ENCODE data around the gene MICAL3. TPM values are rescaled to one million over a fixed set of nuclear protein-coding genes. Genes with fewer than 3 reads are reported as not detected.

Gene MICAL3
- polyA plus RNA-seq, 3 donors, result 24.8 to 29.0 (median 27.6) TPM

- DNase-seq (ENCODE audit: low read depth in 3 of 3, low spot score in 2 of 3), result no peak
Observed at GRCh38 chr22:17955590-17956379, 68.6 kb downstream of the MICAL3 start.

- no peak for DNase-seq (ENCODE audit: low read depth in 3 of 3, low spot score in 2 of 3)
Observed at GRCh38 chr22:17954860-17955587, 69.3 kb downstream of the MICAL3 start.

- DNase-seq (ENCODE audit: low read depth in 3 of 3, low spot score in 2 of 3), result no peak
Observed at GRCh38 chr22:17954200-17954859, 70.0 kb downstream of the MICAL3 start.

GRCh38 chr22:17953147-17953546, 71.2 kb downstream of the MICAL3 start:
- DNase-seq (ENCODE audit: low read depth in 3 of 3, low spot score in 2 of 3), result no peak

- no peak for DNase-seq (ENCODE audit: low read depth in 3 of 3, low spot score in 2 of 3)
Observed at GRCh38 chr22:17952273-17952801, 72.0 kb downstream of the MICAL3 start.

GRCh38 chr22:17951315-17951714, 73.0 kb downstream of the MICAL3 start:
- DNase-seq (ENCODE audit: low read depth in 3 of 3, low spot score in 2 of 3), result no peak

GRCh38 chr22:17950651-17951214, 73.6 kb downstream of the MICAL3 start:
- no peak for DNase-seq (ENCODE audit: low read depth in 3 of 3, low spot score in 2 of 3)

GRCh38 chr22:17949642-17950473, 74.5 kb downstream of the MICAL3 start:
- DNase-seq (ENCODE audit: low read depth in 3 of 3, low spot score in 2 of 3), result no peak

- DNase-seq (ENCODE audit: low read depth in 3 of 3, low spot score in 2 of 3), result no peak
Observed at GRCh38 chr22:17948101-17948500, 76.3 kb downstream of the MICAL3 start.

GRCh38 chr22:17946662-17947367, 77.5 kb downstream of the MICAL3 start:
- no peak for DNase-seq (ENCODE audit: low read depth in 3 of 3, low spot score in 2 of 3)

GRCh38 chr22:17945888-17946648, 78.3 kb downstream of the MICAL3 start:
- no peak for DNase-seq (ENCODE audit: low read depth in 3 of 3, low spot score in 2 of 3)

GRCh38 chr22:17945156-17945887, 79.0 kb downstream of the MICAL3 start:
- no peak for DNase-seq (ENCODE audit: low read depth in 3 of 3, low spot score in 2 of 3)

- DNase-seq (ENCODE audit: low read depth in 3 of 3, low spot score in 2 of 3), result no peak
Observed at GRCh38 chr22:17944256-17944655, 80.1 kb downstream of the MICAL3 start.

GRCh38 chr22:17943533-17944249, 80.7 kb downstream of the MICAL3 start:
- DNase-seq (ENCODE audit: low read depth in 3 of 3, low spot score in 2 of 3), result no peak

- no peak for DNase-seq (ENCODE audit: low read depth in 3 of 3, low spot score in 2 of 3)
Observed at GRCh38 chr22:17942721-17943120, 81.6 kb downstream of the MICAL3 start.

GRCh38 chr22:17941471-17942406, 82.6 kb downstream of the MICAL3 start:
- no peak for DNase-seq (ENCODE audit: low read depth in 3 of 3, low spot score in 2 of 3)

Measured in right renal cortex interstitium (tissue), 3 donors.